MM.1S (cell line): Measurements from ENCODE around the gene SCARB2.

Experiments
- CTCF ChIP-seq: fragments of 300-600 bp; sonication (generic); IDR thresholded peaks from 2 replicates; pipeline ENCODE4 v1.5.1; 2016; ENCODE audit warnings: antibody characterized with exemption, low read length, mixed read lengths
- EZH2 ChIP-seq: fragments of 300-600 bp; sonication (generic); optimal IDR thresholded peaks from 2 replicates; pipeline ENCODE3; 2017; ENCODE audit warnings: low read depth, mild to moderate bottlenecking, antibody characterized with exemption, low read length, mixed read lengths

- TF ChIP-seq CTCF (no peak), EZH2 (no peak)
These were observed 20.5 kb upstream of the SCARB2 start for GRCh38 chr4:76233967-76234678.
